ENCODE measurements around the gene COL2A1. TPM values are rescaled to one million over a fixed set of nuclear protein-coding genes. Genes with fewer than 3 reads are reported as not detected.

The COL2A1 gene
- total RNA-seq, 2 experiments from 2014 or later = 0.34 TPM; not detected in 1

- ChIA-PET POLR2A (no interaction called here), CTCF (no interaction called here)
- no peak overlapping the region for H3K4me3 Mint-ChIP-seq
- H3K36me3 Mint-ChIP-seq (ENCODE audit: low read depth) = no peaks in the 10 kb centered on the region
- no peaks in the 10 kb centered on the region for H3K9me3 Mint-ChIP-seq
- no peak for ATAC-seq
- no peak overlapping the region for H3K27ac Mint-ChIP-seq
- TF ChIP-seq, protein P1, sequence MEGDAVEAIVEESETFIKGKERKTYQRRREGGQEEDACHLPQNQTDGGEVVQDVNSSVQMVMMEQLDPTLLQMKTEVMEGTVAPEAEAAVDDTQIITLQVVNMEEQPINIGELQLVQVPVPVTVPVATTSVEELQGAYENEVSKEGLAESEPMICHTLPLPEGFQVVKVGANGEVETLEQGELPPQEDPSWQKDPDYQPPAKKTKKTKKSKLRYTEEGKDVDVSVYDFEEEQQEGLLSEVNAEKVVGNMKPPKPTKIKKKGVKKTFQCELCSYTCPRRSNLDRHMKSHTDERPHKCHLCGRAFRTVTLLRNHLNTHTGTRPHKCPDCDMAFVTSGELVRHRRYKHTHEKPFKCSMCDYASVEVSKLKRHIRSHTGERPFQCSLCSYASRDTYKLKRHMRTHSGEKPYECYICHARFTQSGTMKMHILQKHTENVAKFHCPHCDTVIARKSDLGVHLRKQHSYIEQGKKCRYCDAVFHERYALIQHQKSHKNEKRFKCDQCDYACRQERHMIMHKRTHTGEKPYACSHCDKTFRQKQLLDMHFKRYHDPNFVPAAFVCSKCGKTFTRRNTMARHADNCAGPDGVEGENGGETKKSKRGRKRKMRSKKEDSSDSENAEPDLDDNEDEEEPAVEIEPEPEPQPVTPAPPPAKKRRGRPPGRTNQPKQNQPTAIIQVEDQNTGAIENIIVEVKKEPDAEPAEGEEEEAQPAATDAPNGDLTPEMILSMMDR (IDR thresholded peaks at IDR 0.05) = no peak
- peaks cover 24% of the 10 kb centered on the region for H3K27me3 Mint-ChIP-seq
- intact Hi-C loops (cut with micrococcal nuclease) = loop anchor here (10.0 kb wide), 1 partner anchor 78 kb away; no protein-coding TSS in a partner anchor
- H3K4me1 Mint-ChIP-seq (ENCODE audit: low read depth) = peaks cover 4% of the 10 kb centered on the region
- DNase-seq = no peak
Measured at GRCh38 chr12:47942614-47943225, 61.6 kb downstream of the COL2A1 start.

DNA sequence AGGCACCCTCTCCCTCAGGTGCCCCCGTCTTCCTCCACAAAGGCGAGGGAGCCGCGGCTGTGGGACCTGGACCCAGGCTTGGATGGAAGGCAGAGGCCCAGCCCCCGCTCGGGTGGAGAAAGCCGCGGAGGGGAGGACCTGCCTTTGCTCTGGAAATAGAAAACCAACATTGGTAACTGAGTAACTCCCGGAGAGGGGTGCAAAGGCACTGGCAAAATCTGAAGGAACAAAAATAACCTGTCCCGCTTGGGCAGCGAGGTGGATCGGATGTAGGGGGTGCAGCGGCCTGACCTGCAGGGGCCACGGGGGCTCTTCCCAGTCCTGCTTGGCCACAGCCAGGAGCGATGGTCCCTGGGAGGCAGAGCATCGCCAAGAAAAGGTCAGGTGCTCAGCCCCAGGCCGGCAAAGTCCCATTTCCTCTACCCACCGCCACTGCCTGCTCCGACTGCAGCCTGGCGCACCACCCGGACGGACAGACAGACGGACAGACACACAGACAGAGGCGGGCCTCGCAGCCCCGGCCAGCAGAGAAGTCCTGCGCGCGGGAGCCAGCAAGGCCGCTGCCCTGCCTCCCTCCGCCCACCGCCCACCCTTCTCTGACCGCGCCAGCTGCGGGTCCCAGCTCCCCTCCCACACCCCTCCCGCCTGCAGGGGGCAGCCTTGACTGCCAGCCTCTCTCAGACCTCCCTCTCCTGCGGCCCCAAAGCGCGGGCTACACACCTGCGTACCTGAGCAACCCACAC, 62.2 kb downstream of the COL2A1 start:
- intact Hi-C loops (cut with micrococcal nuclease) = loop anchor here (10.0 kb wide), 1 partner anchor 77 kb away; no protein-coding TSS in a partner anchor
- CTCF ChIA-PET = interaction anchor here (0.6 to 2.1 kb wide), 5 partner anchors 7 to 28 kb away, joined by 3 to 7 read pairs (median 3); no protein-coding TSS in a partner anchor
- H3K9me3 Mint-ChIP-seq = no peaks in the 10 kb centered on the region
- POLR2A ChIA-PET = interaction anchor here (1.0 kb wide), 1 partner anchor 215 kb away, joined by 3 read pairs; the partner anchor contains the start of gene ASB8
- DNase-seq (peak; percentile 71), ATAC-seq (peak; percentile 78)
- H3K27me3 Mint-ChIP-seq = peaks cover 24% of the 10 kb centered on the region
- no peak overlapping the region for H3K27ac Mint-ChIP-seq
- H3K4me3 Mint-ChIP-seq = no peak overlapping the region
- TF ChIP-seq, protein P1 (IDR thresholded peaks at IDR 0.05) = peak; percentile 57
- H3K36me3 Mint-ChIP-seq (ENCODE audit: low read depth) = no peaks in the 10 kb centered on the region
- H3K4me1 Mint-ChIP-seq (ENCODE audit: low read depth) = peaks cover 4% of the 10 kb centered on the region

DNA sequence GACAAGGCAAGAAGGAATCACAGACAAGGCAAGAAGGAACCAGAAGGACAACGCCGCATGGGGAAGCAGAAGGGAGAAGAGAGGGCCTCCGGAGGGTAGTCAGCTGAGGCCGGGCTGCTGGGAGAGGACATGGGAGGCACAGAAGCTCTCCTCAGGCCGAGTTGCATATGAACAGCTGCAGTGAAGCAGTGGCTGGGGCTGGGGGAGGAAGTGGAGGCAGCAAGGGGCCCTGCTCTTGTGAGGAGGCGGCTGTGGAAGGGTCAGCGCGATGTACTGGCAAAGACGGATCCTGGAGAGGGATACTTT, 62.8 kb downstream of the COL2A1 start:
- no peak for DNase-seq
- CTCF ChIA-PET = interaction anchor here (1.0 to 2.1 kb wide), 4 partner anchors 8 to 201 kb away, joined by 3 to 7 read pairs (median 4); no protein-coding TSS in a partner anchor

DNA sequence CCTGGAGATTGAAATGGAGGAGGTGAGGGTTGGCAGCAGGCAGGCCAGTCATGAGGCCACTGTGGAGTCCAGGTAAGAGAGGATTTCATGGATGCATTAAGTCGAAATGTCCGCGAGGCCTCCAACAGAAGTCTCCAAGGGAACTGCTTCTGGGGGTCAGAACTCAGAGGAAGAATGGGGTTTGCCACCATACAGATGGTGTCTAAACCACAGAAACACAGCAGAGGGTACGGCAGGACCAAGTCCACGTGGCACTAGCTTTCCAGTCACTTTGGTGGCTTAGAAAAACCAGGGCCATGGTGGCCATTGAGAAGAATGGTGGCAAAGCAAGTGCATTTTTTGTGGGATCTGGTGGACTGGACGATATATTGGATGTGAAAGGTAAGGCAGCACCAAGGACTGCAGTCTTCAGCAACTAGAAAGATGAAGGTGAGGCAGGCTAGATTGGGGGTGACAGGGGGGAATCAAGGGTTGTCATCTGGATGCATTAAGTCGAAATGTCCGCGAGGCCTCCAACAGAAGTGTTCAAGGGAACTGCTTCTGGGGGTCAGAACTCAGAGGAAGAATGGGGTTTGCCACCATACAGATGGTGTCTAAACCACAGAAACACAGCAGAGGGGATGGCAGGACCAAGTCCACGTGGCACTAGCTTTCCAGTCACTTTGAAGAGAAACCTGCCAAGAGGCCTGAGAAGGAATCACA, 63.4 kb downstream of the COL2A1 start:
- Mint-ChIP-seq H3K27ac (no peak overlapping the region), H3K9me3 (no peaks in the 10 kb centered on the region), H3K36me3 (ENCODE audit: low read depth) (no peaks in the 10 kb centered on the region), H3K4me3 (no peak overlapping the region), H3K27me3 (peaks cover 23% of the 10 kb centered on the region), H3K4me1 (ENCODE audit: low read depth) (peaks cover 4% of the 10 kb centered on the region)
- ChIA-PET CTCF (interaction anchor here (1.0 to 2.1 kb wide), 4 partner anchors 8 to 202 kb away, joined by 3 to 7 read pairs (median 4); no protein-coding TSS in a partner anchor), POLR2A (interaction anchor here (0.6 to 1.3 kb wide), 3 partner anchors 12 to 217 kb away, joined by 3 to 4 read pairs (median 3); partner anchors contain the start of gene ASB8)
- intact Hi-C loops (cut with micrococcal nuclease) = loop anchor here (10.0 kb wide), 1 partner anchor 76 kb away; no protein-coding TSS in a partner anchor
- ATAC-seq (no peak), DNase-seq (no peak)
- TF ChIP-seq, protein P1 (IDR thresholded peaks at IDR 0.05) = no peak

More for the DNA sequence above, 62.8 kb downstream of the COL2A1 start:
- POLR2A ChIA-PET = interaction anchor here (1.0 to 1.3 kb wide), 2 partner anchors 50 to 216 kb away, joined by 3 to 4 read pairs; partner anchors contain the start of gene ASB8
- H3K36me3 Mint-ChIP-seq (ENCODE audit: low read depth) = no peaks in the 10 kb centered on the region
- no peak overlapping the region for H3K27ac Mint-ChIP-seq
- TF ChIP-seq, protein P1 (IDR thresholded peaks at IDR 0.05) = no peak
- H3K27me3 Mint-ChIP-seq = peaks cover 23% of the 10 kb centered on the region
- no peaks in the 10 kb centered on the region for H3K9me3 Mint-ChIP-seq
- peaks cover 4% of the 10 kb centered on the region for H3K4me1 Mint-ChIP-seq (ENCODE audit: low read depth)
- intact Hi-C loops (cut with micrococcal nuclease) = loop anchor here (10.0 kb wide), 1 partner anchor 77 kb away; no protein-coding TSS in a partner anchor
- no peak for ATAC-seq
- H3K4me3 Mint-ChIP-seq = no peak overlapping the region
